Measurements from ENCODE around the gene ARHGAP23. TPM values are rescaled to one million over a fixed set of nuclear protein-coding genes. Genes with fewer than 3 reads are reported as not detected.

ARHGAP23 gene
- total and polyA plus RNA-seq, 8 donors = 4.0 to 55.5 (median 26.4) TPM

- peaks cover 0 to 52% (median 0%) of the 10 kb centered on the region in 3 donors for H3K27me3 ChIP-seq
- H3K4me1 ChIP-seq = peaks cover 0 to 7% (median 0%) of the 10 kb centered on the region in 4 donors
- WGBS, 5 donors = 83 to 88% (median 87%) methylated on average over 8 of the region's 8 CpGs
- DNase-seq = no peak
- H3K27ac ChIP-seq = no peak overlapping the region
- H3K36me3 ChIP-seq = no peaks in the 10 kb centered on the region
- no peaks in the 10 kb centered on the region for H3K9me3 ChIP-seq
- intact Hi-C loops (cut with DNase I; ENCODE audit: low total_unique reads) = no loop called here
- TF ChIP-seq POLR2A (IDR thresholded peaks at IDR 0.05) = no peak
- no peak for TF ChIP-seq EP300 (IDR thresholded peaks at IDR 0.05)
- TF ChIP-seq POLR2AphosphoS5 (IDR thresholded peaks at IDR 0.05) = no peak
- TF ChIP-seq CTCF (IDR thresholded peaks at IDR 0.05) = no peak
- H3K4me3 ChIP-seq = no peak overlapping the region
These were observed 114.0 kb downstream of the ARHGAP23 start for GRCh38 chr17:38542286-38542685.

GRCh38 chr17:38543403-38544174 lies 115.3 kb downstream of the ARHGAP23 start:
- no peak overlapping the region for H3K4me3 ChIP-seq
- no peak for TF ChIP-seq CTCF (IDR thresholded peaks at IDR 0.05)
- no peak for TF ChIP-seq EP300 (IDR thresholded peaks at IDR 0.05)
- no peak for TF ChIP-seq POLR2AphosphoS5 (IDR thresholded peaks at IDR 0.05)
- no peak for TF ChIP-seq POLR2A (IDR thresholded peaks at IDR 0.05)
- H3K4me1 ChIP-seq = peaks cover 0 to 7% (median 0%) of the 10 kb centered on the region in 4 donors
- H3K27ac ChIP-seq = no peak overlapping the region
- WGBS, 5 donors = 57 to 68% (median 59%) methylated on average over 11 to 20 of the region's 20 CpGs
- H3K9me3 ChIP-seq = no peaks in the 10 kb centered on the region
- intact Hi-C loops (cut with DNase I; ENCODE audit: low total_unique reads) = no loop called here
- DNase-seq = peak in 1 of 2 donors; percentile 7
- peaks cover 0 to 62% (median 0%) of the 10 kb centered on the region in 3 donors for H3K27me3 ChIP-seq
- H3K36me3 ChIP-seq = no peaks in the 10 kb centered on the region

GRCh38 chr17:38544175-38544838 lies 116.0 kb downstream of the ARHGAP23 start:
- no peak overlapping the region for H3K27ac ChIP-seq
- no peaks in the 10 kb centered on the region for H3K36me3 ChIP-seq
- H3K4me1 ChIP-seq = peaks cover 0 to 4% (median 0%) of the 10 kb centered on the region in 4 donors
- 70 to 87% (median 83%) methylated on average over 9 to 10 of the region's 10 CpGs for WGBS, 5 donors
- H3K27me3 ChIP-seq = peaks cover 0 to 69% (median 0%) of the 10 kb centered on the region in 3 donors
- TF ChIP-seq POLR2A (IDR thresholded peaks at IDR 0.05) (no peak), POLR2AphosphoS5 (IDR thresholded peaks at IDR 0.05) (no peak), CTCF (IDR thresholded peaks at IDR 0.05) (no peak), EP300 (IDR thresholded peaks at IDR 0.05) (no peak)
- H3K4me3 ChIP-seq = no peak overlapping the region
- DNase-seq = peak in 1 of 2 donors; percentile 1
- H3K9me3 ChIP-seq = no peaks in the 10 kb centered on the region
- intact Hi-C loops (cut with DNase I; ENCODE audit: low total_unique reads) = no loop called here

GRCh38 chr17:38544839-38545209 lies 116.6 kb downstream of the ARHGAP23 start:
- H3K4me1 ChIP-seq = no peaks in the 10 kb centered on the region
- H3K36me3 ChIP-seq = no peaks in the 10 kb centered on the region
- intact Hi-C loops (cut with DNase I; ENCODE audit: low total_unique reads) = no loop called here
- no peak overlapping the region for H3K27ac ChIP-seq
- H3K9me3 ChIP-seq = no peaks in the 10 kb centered on the region
- TF ChIP-seq POLR2A (IDR thresholded peaks at IDR 0.05) (no peak), POLR2AphosphoS5 (IDR thresholded peaks at IDR 0.05) (no peak), EP300 (IDR thresholded peaks at IDR 0.05) (no peak), CTCF (IDR thresholded peaks at IDR 0.05) (no peak)
- no peak for DNase-seq
- no peak overlapping the region for H3K4me3 ChIP-seq
- 89 to 95% (median 92%) methylated on average over 5 to 7 of the region's 7 CpGs for WGBS, 5 donors
- H3K27me3 ChIP-seq = peaks cover 0 to 73% (median 0%) of the 10 kb centered on the region in 3 donors

All from stomach (tissue), 9 donors.